K562 (cell line): ENCODE measurements around the gene TINAGL1. TPM values are rescaled to one million over a fixed set of nuclear protein-coding genes. Genes with fewer than 3 reads are reported as not detected.

Source experiments
- CREB3 ChIP-seq: fragments of 450-650 bp; conservative IDR thresholded peaks from 2 replicates; pipeline ENCODE4 v1.6.1; 2016; ENCODE audit warnings: missing genetic modification characterization, low read depth, mild to moderate bottlenecking, missing compliant biosample characterization, moderate library complexity
- NCOA6 ChIP-seq: fragments of 450-650 bp; IDR thresholded peaks from 2 replicates; pipeline ENCODE4 v1.6.1; 2017; ENCODE audit warnings: mild to moderate bottlenecking
- NFIC ChIP-seq: fragments of 450-650 bp; IDR thresholded peaks from 2 replicates; pipeline ENCODE4 v1.6.1; 2017; ENCODE audit warnings: mild to moderate bottlenecking, inconsistent platforms
- SREBF1 ChIP-seq: fragments of 150-350 bp; IDR thresholded peaks from 2 replicates; pipeline ENCODE4 v1.6.1; 2014; ENCODE audit warnings: antibody characterized with exemption, low read depth, low read length, borderline replicate concordance
- TEAD2 ChIP-seq: fragments of 450-650 bp; IDR thresholded peaks from 2 replicates; pipeline ENCODE4 v1.6.1; 2016; ENCODE audit warnings: missing genetic modification characterization, control low read depth, missing compliant biosample characterization
- ZNF134 ChIP-seq: fragments of 250-450 bp; sonication (Bioruptor Pico); conservative IDR thresholded peaks from 2 replicates; pipeline ENCODE4 v1.4.0; 2020
- ZNF518B ChIP-seq: fragments of 250-450 bp; sonication (Bioruptor Pico); IDR thresholded peaks from 2 replicates; pipeline ENCODE4 v1.5.0; 2021; ENCODE audit warnings: mild to moderate bottlenecking, moderate library complexity
- polyA plus RNA-seq, 8 experiments: library from polyadenylated mRNA; depleted of rRNA in 4 of 8; stranded (reverse) in 5 of 8; unstranded in 3 of 8; fragments of >200 nt; fragmentation: Nextera tagmentation in 2 of 8; fragmentation: Illumina TruSeq in 1 of 8; extraction: Ambion mirVana in 2 of 8; extraction: Trizol in 1 of 8; gene quantifications; 2 replicates each; pipeline versions ENCODE4 v1.2.1 to v1.2.3, GENCODE V29; 2011 to 2014; ENCODE audit warnings: inconsistent platforms in 1 of 8, missing spikeins in 1 of 8
- total RNA-seq, 7 experiments: library from RNA; depleted of rRNA in 6 of 7; stranded (reverse); fragments of >200 nt in 6 of 7; fragmentation: Illumina TruSeq in 2 of 7; extraction: Trizol in 2 of 7; gene quantifications; 2 replicates each; pipeline versions ENCODE4 v1.2.1 to v1.2.3, GENCODE V29; 2011 to 2021; ENCODE audit warnings: low replicate concordance in 1 of 7

Gene TINAGL1
- total and polyA plus RNA-seq, 9 of the 15 experiments (the other 6 are each of a cell fraction or from before 2014, with no cell fraction given) = 0.04 to 1.2 (median 0.07) TPM; not detected in 4

GRCh38 chr1:31628931-31629556, 52.7 kb downstream of the TINAGL1 start (continued):
- no peak for TF ChIP-seq ZNF518B (CRISPR knock-in tag)
- TF ChIP-seq CREB3 (tag) = no peak
- no peak for TF ChIP-seq SREBF1
- TF ChIP-seq NFIC = no peak
- no peak for TF ChIP-seq NCOA6
- no peak for TF ChIP-seq ZNF134 (CRISPR knock-in tag)
- no peak for TF ChIP-seq TEAD2 (tag)
- TF ChIP-seq, all 486 proteins: peak for 0
